DOHH2 (cell line): ENCODE measurements around the gene HMGXB3.

Source experiments
- H3F3A ChIP-seq: fragments of 200-600 bp; sonication (generic), shearing (Covaris generic); 2 replicates; pipeline ENCODE4 v1.6.0; 2016; ENCODE audit warnings: antibody characterized with exemption, mild to moderate bottlenecking; ENCODE audit not compliant: control insufficient read depth, insufficient read depth
- H3K27ac ChIP-seq: fragments of 200-600 bp; sonication (generic); 2 replicates; pipeline ENCODE4 v1.5.1; 2014; ENCODE audit warnings: low read depth, mild to moderate bottlenecking, low read length, moderate library complexity
- H3K27me3 ChIP-seq: fragments of 200-600 bp; sonication (generic); 2 replicates; pipeline ENCODE4 v1.6.1; 2014; ENCODE audit warnings: mild to moderate bottlenecking, low read length, mixed read lengths; ENCODE audit not compliant: control insufficient read depth
- H3K36me3 ChIP-seq: fragments of 200-600 bp; sonication (generic); 2 replicates; pipeline ENCODE4 v1.6.1; 2014; ENCODE audit warnings: mild to moderate bottlenecking, low read length, moderate library complexity, mixed read lengths; ENCODE audit not compliant: control insufficient read depth
- H3K4me1 ChIP-seq: fragments of 200-600 bp; sonication (generic); 2 replicates; pipeline ENCODE4 v1.6.1; 2014; ENCODE audit warnings: mild to moderate bottlenecking, low read length, mixed read lengths; ENCODE audit not compliant: control insufficient read depth
- H3K4me2 ChIP-seq: fragments of 200-600 bp; sonication (generic); 2 replicates; pipeline ENCODE4 v1.6.0; 2014; ENCODE audit warnings: mild to moderate bottlenecking, low read length, moderate library complexity
- H3K4me3 ChIP-seq: fragments of 200-600 bp; sonication (generic); 2 replicates; pipeline ENCODE4 v1.5.1; 2014; ENCODE audit warnings: mild to moderate bottlenecking, low read length, mixed read lengths
- H3K79me2 ChIP-seq: fragments of 200-600 bp; sonication (generic); 2 replicates; pipeline ENCODE4 v1.6.1; 2014; ENCODE audit warnings: mild to moderate bottlenecking, low read length, mixed read lengths; ENCODE audit not compliant: control insufficient read depth
- H3K9me2 ChIP-seq: fragments of 200-600 bp; sonication (generic); replicated peaks from 2 replicates; pipeline ENCODE4 v1.6.1; 2014; ENCODE audit warnings: mild to moderate bottlenecking, low read length, mixed read lengths; ENCODE audit not compliant: control insufficient read depth
- H3K9me3 ChIP-seq: fragments of 200-600 bp; sonication (generic); 2 replicates; pipeline ENCODE4 v1.6.1; 2014; ENCODE audit warnings: antibody characterized with exemption, low read length, mixed read lengths; ENCODE audit not compliant: control insufficient read depth, insufficient read depth
- H4K20me1 ChIP-seq: fragments of 200-600 bp; sonication (generic); 2 replicates; pipeline ENCODE4 v1.6.0; 2014; ENCODE audit warnings: low read depth, mild to moderate bottlenecking, antibody characterized with exemption, low read length, moderate library complexity; ENCODE audit not compliant: control insufficient read depth, insufficient read depth
- CTCF ChIP-seq: fragments of 200-600 bp; sonication (generic); IDR thresholded peaks from one replicate; pipeline ENCODE4 v1.5.1; 2014; ENCODE audit warnings: antibody characterized with exemption, mild to moderate bottlenecking, low read depth, low read length; ENCODE audit not compliant: poor library complexity, severe bottlenecking
- EZH2phosphoT487 ChIP-seq: fragments of 200-600 bp; sonication (generic); IDR thresholded peaks from 2 replicates; pipeline ENCODE4 v1.6.1; 2017; ENCODE audit warnings: borderline replicate concordance, mild to moderate bottlenecking, antibody characterized with exemption, low read length, moderate library complexity, mixed read lengths

The HMGXB3 gene

GRCh38 chr5:149957855-149958254, 42.7 kb upstream of the HMGXB3 start:
- H3K27me3 ChIP-seq, result no peaks in the 10 kb centered on the region
- no peak overlapping the region for H3K4me2 ChIP-seq
- H4K20me1 ChIP-seq, result no peaks in the 10 kb centered on the region
- H3F3A ChIP-seq, result peaks cover 5% of the 10 kb centered on the region; the same call in 1 of the 2 replicates
- H3K9me3 ChIP-seq, result no peaks in the 10 kb centered on the region
- H3K79me2 ChIP-seq, result no peaks in the 10 kb centered on the region
- peaks cover 24% of the 10 kb centered on the region for H3K4me1 ChIP-seq
- no peak overlapping the region for H3K27ac ChIP-seq
- H3K4me3 ChIP-seq, result no peak overlapping the region
- TF ChIP-seq CTCF (no peak), EZH2phosphoT487 (no peak)
- H3K9me2 ChIP-seq, result no peaks in the 10 kb centered on the region
- no peaks in the 10 kb centered on the region for H3K36me3 ChIP-seq

- H3K4me3 ChIP-seq, result peak overlapping the region; percentile 79
- H3K4me1 ChIP-seq, result peaks cover 24% of the 10 kb centered on the region
- no peaks in the 10 kb centered on the region for H3K9me3 ChIP-seq
- H3K27ac ChIP-seq, result 0 out of 2 replicates have a peak overlapping the region, but pooled peaks have one; percentile 20
- H4K20me1 ChIP-seq, result no peaks in the 10 kb centered on the region
- H3K4me2 ChIP-seq, result peak overlapping the region; percentile 81
- H3K36me3 ChIP-seq, result no peaks in the 10 kb centered on the region
- peaks cover 5% of the 10 kb centered on the region; the same call in 1 of the 2 replicates for H3F3A ChIP-seq
- no peaks in the 10 kb centered on the region for H3K9me2 ChIP-seq
- TF ChIP-seq EZH2phosphoT487 (no peak), CTCF (peak; percentile 93)
- H3K79me2 ChIP-seq, result no peaks in the 10 kb centered on the region
- no peaks in the 10 kb centered on the region for H3K27me3 ChIP-seq
These were observed 40.9 kb upstream of the HMGXB3 start for GRCh38 chr5:149959406-149960236.

- H3K9me2 ChIP-seq, result no peaks in the 10 kb centered on the region
- peak within 1 kb of the TSS; percentile 79 for H3K4me3 ChIP-seq
- H4K20me1 ChIP-seq, result no peaks in the 10 kb centered on the region
- no peaks in the 10 kb centered on the region for H3K79me2 ChIP-seq
- H3K9me3 ChIP-seq, result no peaks in the 10 kb centered on the region
- peak within 1 kb of the TSS; percentile 81 for H3K4me2 ChIP-seq
- no peaks in the 10 kb centered on the region for H3K27me3 ChIP-seq
- H3F3A ChIP-seq, result peaks cover 5% of the 10 kb centered on the region; the same call in 1 of the 2 replicates
- no peaks in the 10 kb centered on the region for H3K36me3 ChIP-seq
- H3K4me1 ChIP-seq, result peaks cover 24% of the 10 kb centered on the region
- TF ChIP-seq EZH2phosphoT487, result no peak
- H3K27ac ChIP-seq, result peak within 1 kb of the TSS; percentile 20; the same call in 1 of the 2 replicates
These were observed 40.0 kb upstream of the HMGXB3 start, which contains the start of gene SLC26A2 for GRCh38 chr5:149960272-149961185. SLC26A2 (plus strand) TSS chr5:149960758; CDS start chr5:149977653, 16,895 bp downstream.
